Spleen (tissue), 11 donors: ENCODE results near the gene RNF169. TPM values are rescaled to one million over a fixed set of nuclear protein-coding genes. Genes with fewer than 3 reads are reported as not detected.

Source experiments
- DNase-seq: peaks from one replicate; pipeline ENCODE4 v3.0.0-alpha.2; 2020
- H3K27ac ChIP-seq, 8 donors: fragments of 200-600 bp; sonication (generic) in 7 of 8; 1 replicate in 4 of 8; 2 replicates in 4 of 8; pipeline versions ENCODE4 v1.5.0 to v1.8.0; 2016 to 2021; ENCODE audit warnings: inconsistent platforms in 4 of 8, mild to moderate bottlenecking in 4 of 8, moderate library complexity in 1 of 8
- H3K27me3 ChIP-seq, 7 donors: fragments of 200-600 bp; sonication (generic) in 6 of 7; replicated peaks in 1 of 7; 1 replicate in 4 of 7; 2 replicates in 3 of 7; pipeline versions ENCODE4 v1.5.0 to v1.8.0; 2016 to 2021; ENCODE audit warnings: inconsistent platforms in 3 of 7, mild to moderate bottlenecking in 1 of 7
- H3K36me3 ChIP-seq, 6 donors: fragments of 200-600 bp; sonication (generic) in 5 of 6; 1 replicate in 4 of 6; 2 replicates in 2 of 6; pipeline versions ENCODE4 v1.5.0 to v1.8.0; 2016 to 2021; ENCODE audit warnings: inconsistent platforms in 2 of 6
- H3K4me1 ChIP-seq, 6 donors: fragments of 200-600 bp; sonication (generic) in 5 of 6; 1 replicate in 3 of 6; 2 replicates in 3 of 6; pipeline versions ENCODE4 v1.5.0 to v1.8.0; 2016 to 2021; ENCODE audit warnings: inconsistent platforms in 3 of 6
- H3K4me3 ChIP-seq, 8 donors: fragments of 200-600 bp; sonication (generic) in 7 of 8; 1 replicate in 4 of 8; 2 replicates in 4 of 8; pipeline versions ENCODE4 v1.5.0 to v1.8.0; 2016 to 2021; ENCODE audit warnings: inconsistent platforms in 4 of 8, mild to moderate bottlenecking in 4 of 8, moderate library complexity in 2 of 8
- H3K9me3 ChIP-seq, 8 donors: fragments of 200-600 bp; sonication (generic) in 7 of 8; 1 replicate in 4 of 8; 2 replicates in 4 of 8; pipeline versions ENCODE4 v1.5.0 to v1.8.0; 2016 to 2021; ENCODE audit warnings: inconsistent platforms in 4 of 8
- POLR2A ChIP-seq, 3 donors: fragments of 450-650 bp; IDR thresholded peaks; one replicate each; pipeline ENCODE4 v1.5.1; 2017; ENCODE audit warnings: antibody characterized with exemption in 3 of 3, mild to moderate bottlenecking in 1 of 3
- POLR2AphosphoS5 ChIP-seq, 3 donors: sonication (generic); formaldehyde crosslinking; IDR thresholded peaks; one replicate each; pipeline ENCODE4 v1.5.1; 2017; ENCODE audit warnings: antibody characterized with exemption in 3 of 3
- WGBS, 5 donors: extraction: QIAGEN DNeasy Blood & Tissue Kit in 3 of 5; methylation state at CpG; one replicate each; pipeline versions ENCODE4 v1.1.5 to v1.1.7; 2013 to 2018; 5-methylcytosine and 5-hydroxymethylcytosine counted together
- intact Hi-C: fragments of 100-400 bp; cut with DNase I; formaldehyde crosslinking; loops from one replicate; pipeline ENCODE4 v1.15.0; 2023; ENCODE audit warnings: low total_unique reads
- polyA plus RNA-seq, 3 donors: library from polyadenylated mRNA; stranded (reverse); fragments of 200-250 nt; gene quantifications; one replicate each; pipeline ENCODE4 v1.2.1, GENCODE V29; 2013
- total RNA-seq, 7 donors: library from RNA; depleted of rRNA in 3 of 7; stranded (reverse); fragments of >200 nt in 3 of 7; fragmentation: NEBNext Ultra II Directional in 4 of 7; extraction: Animal tissue kit (Norgen Biotek cat#: 25700) in 4 of 7; gene quantifications; one replicate each; pipeline versions ENCODE4 v1.1.0 to v1.2.1, GENCODE V29; 2016 to 2021
- TF ChIP-seq, protein P1 (sequence below), 11 experiments: fragments of 200-600 bp in 7 of 11; fragments of 450-650 bp in 4 of 11; sonication (generic) in 4 of 11; IDR thresholded peaks in 8 of 11; conservative IDR thresholded peaks in 3 of 11; 1 replicate in 7 of 11; 2 replicates in 4 of 11; pipeline versions ENCODE4 v1.4.0 to v1.8.0; 2016 to 2021; ENCODE audit warnings: antibody characterized with exemption in 11 of 11, inconsistent platforms in 4 of 11, mild to moderate bottlenecking in 1 of 11
- donor health status: healthy with polysubstance abuse.
- donor health status: DM: no; HTN: no; CAD: no; lungs with moderate emphysema.
- donor health status: DM: no; HTN: no; CAD: no.
- donor health status: Bipolar disorder and iron deficiency.
- donor health status: healthy.
- donor health status: DM: no; HTN: no; CAD: no.
- donor health status: DM: yes; HTN: yes; CAD: no.

RNF169 gene
- total and polyA plus RNA-seq, 10 donors = 2.5 to 34.1 (median 24.0) TPM

DNA sequence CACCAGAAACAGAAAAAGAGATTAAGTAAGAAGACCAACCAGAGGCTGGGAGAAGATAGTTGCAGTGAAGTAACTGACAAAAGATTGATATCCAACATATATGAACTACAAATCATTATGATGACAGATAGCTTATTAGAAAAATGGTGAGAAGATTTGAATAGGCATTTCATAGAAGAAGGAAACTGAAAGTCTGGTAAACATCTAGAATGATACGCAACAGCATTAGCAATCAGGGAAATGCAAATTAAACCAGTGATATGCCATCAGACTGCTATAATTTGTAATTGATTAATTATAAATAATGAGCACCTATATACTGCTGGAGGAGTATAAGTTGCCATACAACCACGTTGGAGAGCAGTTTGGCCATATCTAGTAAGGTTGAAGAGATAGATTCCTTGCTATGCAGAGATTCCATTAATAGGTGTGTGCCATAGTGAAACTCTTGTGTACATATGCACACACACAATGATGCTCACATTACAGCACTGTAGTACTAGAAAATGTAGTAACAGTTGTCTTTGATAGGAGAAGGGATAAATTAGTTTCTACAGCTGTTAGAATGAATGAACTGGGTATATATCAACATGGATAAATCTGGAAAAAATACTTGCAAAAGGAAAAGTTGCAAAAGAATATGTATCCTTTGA, 20.5 kb downstream of the RNF169 start:
- TF ChIP-seq POLR2AphosphoS5 (IDR thresholded peaks at IDR 0.05) (no peak), POLR2A (IDR thresholded peaks at IDR 0.05) (no peak)
- TF ChIP-seq, protein P1, sequence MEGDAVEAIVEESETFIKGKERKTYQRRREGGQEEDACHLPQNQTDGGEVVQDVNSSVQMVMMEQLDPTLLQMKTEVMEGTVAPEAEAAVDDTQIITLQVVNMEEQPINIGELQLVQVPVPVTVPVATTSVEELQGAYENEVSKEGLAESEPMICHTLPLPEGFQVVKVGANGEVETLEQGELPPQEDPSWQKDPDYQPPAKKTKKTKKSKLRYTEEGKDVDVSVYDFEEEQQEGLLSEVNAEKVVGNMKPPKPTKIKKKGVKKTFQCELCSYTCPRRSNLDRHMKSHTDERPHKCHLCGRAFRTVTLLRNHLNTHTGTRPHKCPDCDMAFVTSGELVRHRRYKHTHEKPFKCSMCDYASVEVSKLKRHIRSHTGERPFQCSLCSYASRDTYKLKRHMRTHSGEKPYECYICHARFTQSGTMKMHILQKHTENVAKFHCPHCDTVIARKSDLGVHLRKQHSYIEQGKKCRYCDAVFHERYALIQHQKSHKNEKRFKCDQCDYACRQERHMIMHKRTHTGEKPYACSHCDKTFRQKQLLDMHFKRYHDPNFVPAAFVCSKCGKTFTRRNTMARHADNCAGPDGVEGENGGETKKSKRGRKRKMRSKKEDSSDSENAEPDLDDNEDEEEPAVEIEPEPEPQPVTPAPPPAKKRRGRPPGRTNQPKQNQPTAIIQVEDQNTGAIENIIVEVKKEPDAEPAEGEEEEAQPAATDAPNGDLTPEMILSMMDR (IDR thresholded peaks at IDR 0.05 in 8 of 11, conservative IDR thresholded peaks at IDR 0.05 in 3 of 11) = no peak
- 74 to 79% (median 75%) methylated on average over 2 of the region's 2 CpGs for WGBS, 5 donors
- H3K4me1 ChIP-seq = peaks cover 4 to 57% (median 28%) of the 10 kb centered on the region in 6 donors
- H3K27me3 ChIP-seq = no peaks in the 10 kb centered on the region
- H3K4me3 ChIP-seq = no peak overlapping the region
- H3K27ac ChIP-seq = no peak overlapping the region
- peaks cover 0 to 5% (median 0%) of the 10 kb centered on the region in 6 donors for H3K36me3 ChIP-seq
- H3K9me3 ChIP-seq = no peaks in the 10 kb centered on the region
- DNase-seq = no peak
- intact Hi-C loops = no loop called here

GRCh38 chr11:74770456-74770855, 21.8 kb downstream of the RNF169 start:
- WGBS, 5 donors = 22 to 54% (median 49%) methylated on average over 5 of the region's 5 CpGs
- Histone ChIP-seq H3K27ac (peak overlapping the region in 2 of 8 donors; percentile 3 to 10), H3K27me3 (no peaks in the 10 kb centered on the region), H3K4me3 (no peak overlapping the region), H3K9me3 (no peaks in the 10 kb centered on the region), H3K4me1 (peaks cover 4 to 65% (median 29%) of the 10 kb centered on the region in 6 donors), H3K36me3 (no peaks in the 10 kb centered on the region)
- intact Hi-C loops = no loop called here
- TF ChIP-seq POLR2A (IDR thresholded peaks at IDR 0.05) (no peak), POLR2AphosphoS5 (IDR thresholded peaks at IDR 0.05) (no peak)
- TF ChIP-seq, protein P1 (IDR thresholded peaks at IDR 0.05 in 8 of 11, conservative IDR thresholded peaks at IDR 0.05 in 3 of 11) = no peak
- DNase-seq = no peak

GRCh38 chr11:74771139-74771538, 22.5 kb downstream of the RNF169 start:
- H3K9me3 ChIP-seq = no peaks in the 10 kb centered on the region
- no peaks in the 10 kb centered on the region for H3K36me3 ChIP-seq
- DNase-seq = no peak
- intact Hi-C loops = no loop called here
- no peaks in the 10 kb centered on the region for H3K27me3 ChIP-seq
- H3K27ac ChIP-seq = no peak overlapping the region
- H3K4me1 ChIP-seq = peaks cover 4 to 72% (median 29%) of the 10 kb centered on the region in 6 donors
- TF ChIP-seq POLR2A (IDR thresholded peaks at IDR 0.05) (no peak), POLR2AphosphoS5 (IDR thresholded peaks at IDR 0.05) (no peak)
- TF ChIP-seq, protein P1 (IDR thresholded peaks at IDR 0.05 in 8 of 11, conservative IDR thresholded peaks at IDR 0.05 in 3 of 11) = no peak
- WGBS, 5 donors = 91 to 98% (median 95%) methylated on average over 3 of the region's 3 CpGs
- no peak overlapping the region for H3K4me3 ChIP-seq

DNA sequence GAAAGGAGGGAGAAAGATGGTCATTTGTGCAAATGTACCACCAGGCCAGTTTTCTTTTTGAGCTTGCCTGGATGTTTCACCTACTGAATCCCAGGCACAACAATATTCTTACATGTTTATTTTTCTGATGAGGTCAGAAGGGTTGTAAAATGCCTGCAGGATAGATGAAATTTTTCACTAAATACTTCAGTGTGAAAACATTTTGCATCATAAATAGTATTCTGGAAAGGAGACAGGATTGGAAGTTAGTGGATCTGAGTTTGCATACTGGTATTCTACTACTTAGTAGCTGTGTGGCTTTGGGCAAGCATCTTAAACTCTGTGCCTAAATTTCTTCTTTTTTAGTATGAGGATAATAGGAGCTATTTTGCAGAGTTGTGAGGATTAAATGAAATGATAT, 24.8 kb downstream of the RNF169 start:
- Histone ChIP-seq H3K27ac (no peak overlapping the region), H3K4me3 (no peak overlapping the region), H3K36me3 (peaks cover 0 to 4% (median 0%) of the 10 kb centered on the region in 6 donors), H3K4me1 (peaks cover 4 to 78% (median 25%) of the 10 kb centered on the region in 6 donors), H3K9me3 (no peaks in the 10 kb centered on the region), H3K27me3 (no peaks in the 10 kb centered on the region)
- DNase-seq = no peak
- no peak for TF ChIP-seq POLR2A (IDR thresholded peaks at IDR 0.05)
- TF ChIP-seq, protein P1 (IDR thresholded peaks at IDR 0.05 in 8 of 11, conservative IDR thresholded peaks at IDR 0.05 in 3 of 11) = no peak
- TF ChIP-seq POLR2AphosphoS5 (IDR thresholded peaks at IDR 0.05) = no peak
- intact Hi-C loops = no loop called here
